Fibroblast of upper back skin (primary cell): ENCODE data around the gene EFCAB13.
"Not testable (repeated sequence)": the region's sequence is repeated elsewhere in the genome, so short reads cannot be mapped to it uniquely, and the experiment has no call there.

Experiments
- DNase-seq: peaks from one replicate; pipeline ENCODE4 v3.0.0-alpha.2; 2013

Gene EFCAB13

GRCh38 chr17:47427985-47428384 lies 104.2 kb downstream of the EFCAB13 start:
- DNase-seq, result no peak

GRCh38 chr17:47432240-47432639 lies 108.5 kb downstream of the EFCAB13 start:
- not testable (repeated sequence) for DNase-seq

GRCh38 chr17:47465165-47465564 lies 141.4 kb downstream of the EFCAB13 start:
- DNase-seq, result no peak

- DNase-seq, result peak; percentile 5
Observed at GRCh38 chr17:47466976-47467375, 143.2 kb downstream of the EFCAB13 start.

DNA sequence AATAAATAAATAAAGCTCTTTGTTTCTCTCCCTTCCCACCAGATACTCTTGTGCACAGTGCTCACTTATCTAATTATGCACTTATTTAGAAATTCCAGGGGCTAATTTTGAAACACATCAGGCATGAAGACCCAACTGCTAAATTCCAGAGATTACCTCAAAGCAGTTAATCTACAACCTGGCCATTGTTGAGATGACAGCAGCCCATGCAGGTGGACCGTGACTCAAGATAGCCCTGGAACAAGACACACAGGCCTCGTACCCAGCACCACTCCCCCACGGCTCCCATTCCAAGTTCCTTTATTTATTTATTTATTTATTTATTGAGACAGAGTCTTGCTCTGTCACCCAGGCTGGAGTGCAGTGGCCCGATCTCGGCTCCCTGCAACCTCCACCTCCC lies 147.1 kb downstream of the EFCAB13 start:
- no peak for DNase-seq

GRCh38 chr17:47472073-47472472 lies 148.3 kb downstream of the EFCAB13 start:
- DNase-seq, result not testable (repeated sequence)
